ENCODE measurements around the gene GNG10. TPM values are rescaled to one million over a fixed set of nuclear protein-coding genes. Genes with fewer than 3 reads are reported as not detected.

Gene GNG10
- total and polyA plus RNA-seq, 4 experiments from 2014 or later = 9.8 to 37.5 (median 20.2) TPM

- CTCF ChIA-PET (ENCODE audit: partially characterized antibody) = interaction anchor here (0.6 kb wide), 2 partner anchors 58 to 61 kb away, joined by 3 read pairs; no protein-coding TSS in a partner anchor
- no peaks in the 10 kb centered on the region for H3K4me1 Mint-ChIP-seq
- H3K4me1 ChIP-seq (ENCODE audit: insufficient read depth, low read length) = no peaks in the 10 kb centered on the region
- no peaks in the 10 kb centered on the region for H3K27me3 ChIP-seq (ENCODE audit: insufficient read depth, low read length)
- POLR2A ChIA-PET (ENCODE audit: partially characterized antibody) = interaction anchor here (0.8 kb wide), 1 partner anchor 34 kb away, joined by 4 read pairs; no protein-coding TSS in a partner anchor
- H3K36me3 ChIP-seq (ENCODE audit: insufficient read depth, low read length) = peaks cover 4% of the 10 kb centered on the region
- no peaks in the 10 kb centered on the region for H3K9me3 ChIP-seq (ENCODE audit: control insufficient read depth in 1 of 2, low read length in 2 of 2)
- H3K36me3 Mint-ChIP-seq = peaks cover 17 to 28% of the 10 kb centered on the region in 2 donors
- H3K27ac ChIP-seq (ENCODE audit: low read depth, low read length) = no peak overlapping the region
- intact Hi-C loops (cut with micrococcal nuclease) = no loop called here
- H3K4me3 Mint-ChIP-seq = no peak overlapping the region
- no peak overlapping the region for H3K27ac Mint-ChIP-seq
- no peaks in the 10 kb centered on the region for H3K27me3 Mint-ChIP-seq
- no peak overlapping the region for H3K4me3 ChIP-seq (ENCODE audit: low read length in 2 of 2)
- no peaks in the 10 kb centered on the region for H3K9me3 Mint-ChIP-seq
- DNase-seq = no peak
These were observed 17.8 kb downstream of the GNG10 start for GRCh38 chr9:111679199-111679598.

- no peaks in the 10 kb centered on the region for H3K27me3 Mint-ChIP-seq
- Histone ChIP-seq H3K27ac (ENCODE audit: low read depth, low read length) (no peak overlapping the region), H3K4me3 (ENCODE audit: low read length in 2 of 2) (no peak overlapping the region), H3K36me3 (ENCODE audit: insufficient read depth, low read length) (no peaks in the 10 kb centered on the region), H3K9me3 (ENCODE audit: control insufficient read depth in 1 of 2, low read length in 2 of 2) (no peaks in the 10 kb centered on the region), H3K4me1 (ENCODE audit: insufficient read depth, low read length) (no peaks in the 10 kb centered on the region), H3K27me3 (ENCODE audit: insufficient read depth, low read length) (no peaks in the 10 kb centered on the region)
- peaks cover 7 to 16% of the 10 kb centered on the region in 2 donors for H3K36me3 Mint-ChIP-seq
- CTCF ChIA-PET (ENCODE audit: partially characterized antibody) = interaction anchor here (1.0 to 1.4 kb wide), 2 partner anchors 11 to 85 kb away, joined by 3 to 4 read pairs; no protein-coding TSS in a partner anchor
- DNase-seq = no peak
- no peaks in the 10 kb centered on the region for H3K9me3 Mint-ChIP-seq
- H3K4me3 Mint-ChIP-seq = no peak overlapping the region
- POLR2A ChIA-PET (ENCODE audit: partially characterized antibody) = interaction anchor here (0.6 kb wide), 1 partner anchor 207 kb away, joined by 3 read pairs; no protein-coding TSS in a partner anchor
- H3K4me1 Mint-ChIP-seq = no peaks in the 10 kb centered on the region
- no peak overlapping the region for H3K27ac Mint-ChIP-seq
- intact Hi-C loops (cut with micrococcal nuclease) = no loop called here
These were observed 22.0 kb downstream of the GNG10 start for GRCh38 chr9:111683392-111683791.

- no peaks in the 10 kb centered on the region for H3K4me1 ChIP-seq (ENCODE audit: insufficient read depth, low read length)
- Mint-ChIP-seq H3K27ac (peak overlapping the region in 1 of 7 donors; percentile 16), H3K36me3 (peaks cover 2 to 4% of the 10 kb centered on the region in 2 donors), H3K4me3 (no peak overlapping the region), H3K9me3 (no peaks in the 10 kb centered on the region), H3K27me3 (no peaks in the 10 kb centered on the region), H3K4me1 (no peaks in the 10 kb centered on the region)
- ChIA-PET CTCF (ENCODE audit: partially characterized antibody) (interaction anchor here (1.5 to 5.6 kb wide), 2 partner anchors 70 to 94 kb away, joined by 3 to 30 read pairs; no protein-coding TSS in a partner anchor), POLR2A (ENCODE audit: partially characterized antibody) (no interaction called here)
- peak in 4 of 5 donors; percentile 4 to 14 (median 10) for DNase-seq
- no peaks in the 10 kb centered on the region for H3K27me3 ChIP-seq (ENCODE audit: insufficient read depth, low read length)
- H3K4me3 ChIP-seq (ENCODE audit: low read length in 2 of 2) = no peak overlapping the region
- no peaks in the 10 kb centered on the region for H3K9me3 ChIP-seq (ENCODE audit: control insufficient read depth in 1 of 2, low read length in 2 of 2)
- no peak overlapping the region for H3K27ac ChIP-seq (ENCODE audit: low read depth, low read length)
- H3K36me3 ChIP-seq (ENCODE audit: insufficient read depth, low read length) = no peaks in the 10 kb centered on the region
- intact Hi-C loops (cut with micrococcal nuclease) = loop anchor here (1.0 to 2.0 kb wide), 2 partner anchors 61 to 94 kb away; partner anchors contain the start of gene DNAJC25
These were observed 30.4 kb downstream of the GNG10 start for GRCh38 chr9:111691672-111692329.

- CTCF ChIA-PET (ENCODE audit: partially characterized antibody) = no interaction called here
- H3K4me3 ChIP-seq (ENCODE audit: low read length in 2 of 2) = no peak overlapping the region
- no peaks in the 10 kb centered on the region for H3K36me3 ChIP-seq (ENCODE audit: insufficient read depth, low read length)
- H3K9me3 ChIP-seq (ENCODE audit: control insufficient read depth in 1 of 2, low read length in 2 of 2) = no peaks in the 10 kb centered on the region
- POLR2A ChIA-PET (ENCODE audit: partially characterized antibody) = no interaction called here
- Mint-ChIP-seq H3K27me3 (no peaks in the 10 kb centered on the region), H3K27ac (no peak overlapping the region), H3K4me1 (peaks cover 0 to 4% (median 1%) of the 10 kb centered on the region in 4 donors), H3K9me3 (peaks cover 0 to 4% (median 0%) of the 10 kb centered on the region in 8 donors), H3K4me3 (no peak overlapping the region), H3K36me3 (peaks cover 4 to 15% of the 10 kb centered on the region in 2 donors)
- DNase-seq = no peak
- H3K27me3 ChIP-seq (ENCODE audit: insufficient read depth, low read length) = no peaks in the 10 kb centered on the region
- H3K27ac ChIP-seq (ENCODE audit: low read depth, low read length) = no peak overlapping the region
- intact Hi-C loops (cut with micrococcal nuclease) = no loop called here
- H3K4me1 ChIP-seq (ENCODE audit: insufficient read depth, low read length) = no peaks in the 10 kb centered on the region
These were observed 35.4 kb downstream of the GNG10 start for GRCh38 chr9:111696796-111697195.

- Mint-ChIP-seq H3K4me3 (no peak overlapping the region), H3K9me3 (peaks cover 0 to 4% (median 0%) of the 10 kb centered on the region in 8 donors), H3K36me3 (peaks cover 3 to 15% of the 10 kb centered on the region in 2 donors), H3K27ac (peak overlapping the region in 1 of 7 donors; percentile 19), H3K4me1 (peaks cover 0 to 4% (median 1%) of the 10 kb centered on the region in 4 donors), H3K27me3 (no peaks in the 10 kb centered on the region)
- ChIA-PET POLR2A (ENCODE audit: partially characterized antibody) (no interaction called here), CTCF (ENCODE audit: partially characterized antibody) (no interaction called here)
- H3K9me3 ChIP-seq (ENCODE audit: control insufficient read depth in 1 of 2, low read length in 2 of 2) = no peaks in the 10 kb centered on the region
- H3K4me1 ChIP-seq (ENCODE audit: insufficient read depth, low read length) = no peaks in the 10 kb centered on the region
- no peak overlapping the region for H3K27ac ChIP-seq (ENCODE audit: low read depth, low read length)
- no peak for DNase-seq
- H3K27me3 ChIP-seq (ENCODE audit: insufficient read depth, low read length) = no peaks in the 10 kb centered on the region
- H3K36me3 ChIP-seq (ENCODE audit: insufficient read depth, low read length) = no peaks in the 10 kb centered on the region
- H3K4me3 ChIP-seq (ENCODE audit: low read length in 2 of 2) = no peak overlapping the region
- intact Hi-C loops (cut with micrococcal nuclease) = no loop called here
These were observed 39.4 kb downstream of the GNG10 start for GRCh38 chr9:111700776-111701175.

- no peaks in the 10 kb centered on the region for H3K27me3 ChIP-seq (ENCODE audit: insufficient read depth, low read length)
- peaks cover 0 to 4% (median 1%) of the 10 kb centered on the region in 4 donors for H3K4me1 Mint-ChIP-seq
- POLR2A ChIA-PET (ENCODE audit: partially characterized antibody) = no interaction called here
- no peaks in the 10 kb centered on the region for H3K9me3 ChIP-seq (ENCODE audit: control insufficient read depth in 1 of 2, low read length in 2 of 2)
- H3K4me3 ChIP-seq (ENCODE audit: low read length in 2 of 2) = no peak overlapping the region
- no peak overlapping the region for H3K27ac ChIP-seq (ENCODE audit: low read depth, low read length)
- no peak for DNase-seq
- no peak overlapping the region for H3K27ac Mint-ChIP-seq
- H3K27me3 Mint-ChIP-seq = no peaks in the 10 kb centered on the region
- no peaks in the 10 kb centered on the region for H3K9me3 Mint-ChIP-seq
- H3K36me3 ChIP-seq (ENCODE audit: insufficient read depth, low read length) = no peaks in the 10 kb centered on the region
- no peaks in the 10 kb centered on the region for H3K4me1 ChIP-seq (ENCODE audit: insufficient read depth, low read length)
- H3K4me3 Mint-ChIP-seq = no peak overlapping the region
- peaks cover 0 to 4% of the 10 kb centered on the region in 2 donors for H3K36me3 Mint-ChIP-seq
- CTCF ChIA-PET (ENCODE audit: partially characterized antibody) = no interaction called here
- intact Hi-C loops (cut with micrococcal nuclease) = no loop called here
These were observed 43.1 kb downstream of the GNG10 start for GRCh38 chr9:111704503-111704902.

GRCh38 chr9:111711548-111711947 is 50.1 kb downstream of the GNG10 start:
- Histone ChIP-seq H3K9me3 (ENCODE audit: control insufficient read depth in 1 of 2, low read length in 2 of 2) (no peaks in the 10 kb centered on the region), H3K27me3 (ENCODE audit: insufficient read depth, low read length) (no peaks in the 10 kb centered on the region), H3K4me3 (ENCODE audit: low read length in 2 of 2) (no peak overlapping the region), H3K4me1 (ENCODE audit: insufficient read depth, low read length) (no peaks in the 10 kb centered on the region), H3K27ac (ENCODE audit: low read depth, low read length) (no peak overlapping the region), H3K36me3 (ENCODE audit: insufficient read depth, low read length) (no peaks in the 10 kb centered on the region)
- no peaks in the 10 kb centered on the region for H3K36me3 Mint-ChIP-seq
- H3K27ac Mint-ChIP-seq = no peak overlapping the region
- ChIA-PET CTCF (ENCODE audit: partially characterized antibody) (no interaction called here), POLR2A (ENCODE audit: partially characterized antibody) (no interaction called here)
- no peak overlapping the region for H3K4me3 Mint-ChIP-seq
- no peaks in the 10 kb centered on the region for H3K27me3 Mint-ChIP-seq
- H3K4me1 Mint-ChIP-seq = no peaks in the 10 kb centered on the region
- no peaks in the 10 kb centered on the region for H3K9me3 Mint-ChIP-seq
- DNase-seq = no peak
- intact Hi-C loops (cut with micrococcal nuclease) = no loop called here

All from CD4-positive, alpha-beta memory T cell (primary cell).